Nephron (organoid): ENCODE data around the gene NECAB3.
"Not testable (repeated sequence)": the region's sequence is repeated elsewhere in the genome, so short reads cannot be mapped to it uniquely, and the experiment has no call there.

ENCODE experiments used
- H3K27ac Mint-ChIP-seq, 3 experiments: 2 replicates each; pipeline ENCODE4 v1.8.0; 2020; ENCODE audit warnings: mixed read lengths in 3 of 3, mild to moderate bottlenecking in 2 of 3, moderate library complexity in 1 of 3
- H3K27me3 Mint-ChIP-seq: 2 replicates; pipeline ENCODE4 v1.8.0; 2021; ENCODE audit warnings: low read depth, mild to moderate bottlenecking, moderate library complexity, mixed read lengths
- H3K36me3 Mint-ChIP-seq: 2 replicates; pipeline ENCODE4 v1.8.0; 2020; ENCODE audit warnings: low read depth, mixed read lengths
- H3K4me1 Mint-ChIP-seq: 2 replicates; pipeline ENCODE4 v1.8.0; 2020; ENCODE audit warnings: mixed read lengths
- H3K4me3 Mint-ChIP-seq, 3 experiments: 2 replicates each; pipeline ENCODE4 v1.8.0; 2020; ENCODE audit warnings: mild to moderate bottlenecking in 3 of 3, mixed read lengths in 3 of 3, moderate library complexity in 2 of 3
- H3K9me3 Mint-ChIP-seq: 2 replicates; pipeline ENCODE4 v1.8.0; 2020; ENCODE audit warnings: mixed read lengths
- TF ChIP-seq, protein P1 (sequence below), 3 experiments: fragments of 200-600 bp; sonication (generic); IDR thresholded peaks; one replicate each; pipeline ENCODE4 v1.5.0; 2021; ENCODE audit warnings: antibody characterized with exemption in 3 of 3; ENCODE audit not compliant: unreplicated experiment in 3 of 3

Gene NECAB3

DNA sequence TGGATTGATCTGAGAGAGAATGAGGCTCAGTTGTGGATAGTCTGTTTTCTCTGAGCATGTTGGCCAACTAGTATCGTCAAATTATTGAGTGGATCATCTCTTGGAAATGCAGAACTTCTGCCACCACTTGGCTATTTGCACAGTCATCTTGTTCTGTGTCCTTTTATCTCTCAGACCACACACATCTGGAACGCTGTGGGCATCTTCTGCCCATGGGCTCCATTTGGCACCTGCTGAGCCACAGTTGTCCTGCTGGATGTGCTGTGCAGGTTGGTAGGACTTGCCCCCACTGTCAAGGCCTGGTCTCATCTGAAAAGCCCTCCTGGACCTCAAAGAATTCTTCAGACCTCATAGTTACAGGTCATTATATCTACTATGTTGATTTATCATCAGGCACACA is 28.8 kb downstream of the NECAB3 start:
- no peaks in the 10 kb centered on the region for H3K27me3 Mint-ChIP-seq
- TF ChIP-seq, protein P1, sequence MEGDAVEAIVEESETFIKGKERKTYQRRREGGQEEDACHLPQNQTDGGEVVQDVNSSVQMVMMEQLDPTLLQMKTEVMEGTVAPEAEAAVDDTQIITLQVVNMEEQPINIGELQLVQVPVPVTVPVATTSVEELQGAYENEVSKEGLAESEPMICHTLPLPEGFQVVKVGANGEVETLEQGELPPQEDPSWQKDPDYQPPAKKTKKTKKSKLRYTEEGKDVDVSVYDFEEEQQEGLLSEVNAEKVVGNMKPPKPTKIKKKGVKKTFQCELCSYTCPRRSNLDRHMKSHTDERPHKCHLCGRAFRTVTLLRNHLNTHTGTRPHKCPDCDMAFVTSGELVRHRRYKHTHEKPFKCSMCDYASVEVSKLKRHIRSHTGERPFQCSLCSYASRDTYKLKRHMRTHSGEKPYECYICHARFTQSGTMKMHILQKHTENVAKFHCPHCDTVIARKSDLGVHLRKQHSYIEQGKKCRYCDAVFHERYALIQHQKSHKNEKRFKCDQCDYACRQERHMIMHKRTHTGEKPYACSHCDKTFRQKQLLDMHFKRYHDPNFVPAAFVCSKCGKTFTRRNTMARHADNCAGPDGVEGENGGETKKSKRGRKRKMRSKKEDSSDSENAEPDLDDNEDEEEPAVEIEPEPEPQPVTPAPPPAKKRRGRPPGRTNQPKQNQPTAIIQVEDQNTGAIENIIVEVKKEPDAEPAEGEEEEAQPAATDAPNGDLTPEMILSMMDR (IDR thresholded peaks at IDR 0.05; ENCODE audit: unreplicated experiment in 3 of 3), result no peak
- peaks cover 41% of the 10 kb centered on the region for H3K36me3 Mint-ChIP-seq
- no peaks in the 10 kb centered on the region for H3K9me3 Mint-ChIP-seq
- peaks cover 15% of the 10 kb centered on the region for H3K4me1 Mint-ChIP-seq
- H3K4me3 Mint-ChIP-seq, result no peak overlapping the region
- no peak overlapping the region for H3K27ac Mint-ChIP-seq

DNA sequence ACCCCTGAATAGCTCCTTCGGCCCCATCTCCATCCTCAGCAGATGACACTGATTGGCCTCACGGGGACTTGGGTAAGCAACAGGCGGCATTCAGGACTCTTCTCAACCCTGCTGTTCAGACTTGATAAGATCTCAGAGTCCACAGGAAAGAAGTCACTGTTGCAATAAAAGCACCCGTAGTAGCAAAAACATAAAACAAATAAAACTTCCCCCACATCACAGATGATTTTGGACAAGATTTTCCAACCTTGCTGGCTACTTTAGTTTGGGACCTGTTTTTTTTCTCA is 29.2 kb downstream of the NECAB3 start:
- Mint-ChIP-seq H3K9me3 (no peaks in the 10 kb centered on the region), H3K27ac (no peak overlapping the region), H3K36me3 (peaks cover 44% of the 10 kb centered on the region), H3K4me3 (no peak overlapping the region), H3K4me1 (peaks cover 15% of the 10 kb centered on the region), H3K27me3 (no peaks in the 10 kb centered on the region)
- TF ChIP-seq, protein P1 (IDR thresholded peaks at IDR 0.05; ENCODE audit: unreplicated experiment in 3 of 3), result no peak

DNA sequence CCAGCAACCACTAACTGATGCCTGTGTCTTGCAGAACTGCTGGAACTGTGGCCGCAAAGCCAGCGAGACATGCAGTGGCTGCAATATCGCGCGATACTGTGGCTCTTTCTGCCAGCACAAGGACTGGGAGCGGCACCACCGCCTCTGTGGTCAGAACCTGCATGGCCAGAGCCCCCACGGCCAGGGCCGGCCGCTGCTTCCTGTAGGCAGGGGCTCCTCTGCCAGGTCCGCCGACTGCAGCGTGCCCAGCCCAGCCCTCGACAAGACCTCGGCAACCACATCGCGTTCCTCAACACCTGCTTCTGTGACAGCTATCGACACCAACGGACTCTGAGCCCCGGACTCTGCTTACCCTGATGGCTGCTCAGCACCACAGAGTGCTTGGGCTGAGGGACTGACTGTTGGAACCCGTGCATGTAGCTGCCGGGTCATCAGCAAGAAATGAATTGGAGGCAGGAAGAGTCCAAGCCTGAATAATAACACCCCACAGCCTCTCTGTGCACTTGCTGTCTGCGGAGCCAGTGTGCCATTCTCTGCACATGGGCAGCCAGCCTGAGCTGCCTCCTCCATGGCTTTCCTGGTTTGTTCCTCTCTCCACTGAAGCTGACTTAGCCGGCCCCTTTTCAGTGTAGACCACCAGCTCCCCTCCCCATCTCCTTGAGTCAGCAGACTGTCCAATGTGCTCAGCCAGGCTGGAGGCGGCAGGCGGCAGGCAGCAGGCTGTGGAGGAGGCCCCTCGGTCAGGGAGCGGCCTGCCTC is 29.7 kb downstream of the NECAB3 start:
- Mint-ChIP-seq H3K9me3 (no peaks in the 10 kb centered on the region), H3K4me3 (no peak overlapping the region), H3K27ac (no peak overlapping the region), H3K36me3 (peaks cover 50% of the 10 kb centered on the region), H3K4me1 (peaks cover 14% of the 10 kb centered on the region), H3K27me3 (no peaks in the 10 kb centered on the region)
- TF ChIP-seq, protein P1 (IDR thresholded peaks at IDR 0.05; ENCODE audit: unreplicated experiment in 3 of 3), result no peak

DNA sequence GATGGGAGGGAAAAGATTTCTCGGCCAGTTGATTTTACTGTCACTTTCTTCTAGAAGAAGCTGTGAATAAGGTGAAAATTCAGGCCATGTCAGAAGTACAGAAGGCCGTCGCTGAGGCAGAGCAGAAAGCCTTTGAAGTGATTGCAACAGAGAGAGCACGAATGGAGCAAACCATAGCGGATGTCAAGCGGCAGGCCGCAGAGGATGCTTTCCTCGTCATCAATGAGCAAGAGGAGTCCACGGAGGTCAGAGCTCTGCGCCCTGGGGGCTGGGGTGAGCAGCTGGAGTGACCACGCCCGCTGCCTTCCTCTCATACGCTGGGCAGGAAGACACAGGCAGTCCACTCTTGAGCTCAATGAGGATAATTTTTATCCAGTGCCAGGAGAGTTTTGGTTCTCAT is 33.9 kb downstream of the NECAB3 start:
- Mint-ChIP-seq H3K4me1 (no peaks in the 10 kb centered on the region), H3K27ac (no peak overlapping the region), H3K27me3 (no peaks in the 10 kb centered on the region), H3K4me3 (no peak overlapping the region), H3K36me3 (peaks cover 67% of the 10 kb centered on the region), H3K9me3 (no peaks in the 10 kb centered on the region)
- TF ChIP-seq, protein P1 (IDR thresholded peaks at IDR 0.05; ENCODE audit: unreplicated experiment in 3 of 3), result no peak

DNA sequence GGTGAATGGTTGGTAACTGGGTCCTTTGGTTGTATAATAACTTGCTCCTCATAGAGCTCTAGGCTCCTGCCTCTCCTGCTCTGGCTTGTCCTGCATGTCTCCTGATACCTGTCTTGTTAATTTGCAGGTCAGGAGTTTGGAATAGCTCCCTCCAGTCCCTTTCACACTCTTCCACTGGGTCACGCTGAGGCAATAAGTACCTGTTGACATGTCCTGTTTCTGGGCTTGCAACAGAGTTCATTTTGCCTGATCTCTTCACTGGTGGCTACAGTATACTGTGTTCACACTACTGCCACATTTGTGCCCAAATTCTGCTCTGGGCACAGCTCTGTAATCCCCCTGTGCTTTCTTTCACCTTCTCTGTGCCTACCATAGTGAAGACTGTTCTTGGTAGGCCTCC is 37.5 kb downstream of the NECAB3 start:
- no peak overlapping the region for H3K27ac Mint-ChIP-seq
- no peak overlapping the region for H3K4me3 Mint-ChIP-seq
- H3K36me3 Mint-ChIP-seq, result peaks cover 57% of the 10 kb centered on the region
- H3K4me1 Mint-ChIP-seq, result no peaks in the 10 kb centered on the region
- TF ChIP-seq, protein P1 (IDR thresholded peaks at IDR 0.05; ENCODE audit: unreplicated experiment in 3 of 3), result no peak
- no peaks in the 10 kb centered on the region for H3K9me3 Mint-ChIP-seq
- H3K27me3 Mint-ChIP-seq, result no peaks in the 10 kb centered on the region

DNA sequence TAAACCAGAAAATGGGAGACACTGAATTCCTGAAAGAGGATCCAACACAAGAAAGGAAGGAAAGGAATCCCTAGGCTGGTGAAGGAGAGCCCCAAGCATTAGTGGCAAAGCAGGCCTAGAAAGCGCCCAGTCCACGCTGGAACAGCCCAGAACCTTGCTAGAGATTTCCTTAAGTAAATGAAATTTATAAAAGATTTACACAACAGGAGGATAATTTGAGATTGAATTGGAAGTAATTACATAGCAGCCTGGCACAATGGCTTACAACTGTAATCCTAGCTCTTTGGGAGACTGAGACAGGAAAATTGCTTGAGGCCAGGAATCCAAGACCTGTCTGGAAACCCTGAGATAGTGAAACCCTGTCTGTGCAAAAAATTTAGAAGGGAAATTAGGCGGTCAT is 38.9 kb downstream of the NECAB3 start:
- peak overlapping the region in 1 of 3 experiments; percentile 66 for H3K27ac Mint-ChIP-seq
- H3K27me3 Mint-ChIP-seq, result no peaks in the 10 kb centered on the region
- H3K9me3 Mint-ChIP-seq, result no peaks in the 10 kb centered on the region
- TF ChIP-seq, protein P1 (IDR thresholded peaks at IDR 0.05; ENCODE audit: unreplicated experiment in 3 of 3), result no peak
- peaks cover 58% of the 10 kb centered on the region for H3K36me3 Mint-ChIP-seq
- H3K4me3 Mint-ChIP-seq, result no peak overlapping the region
- no peaks in the 10 kb centered on the region for H3K4me1 Mint-ChIP-seq

DNA sequence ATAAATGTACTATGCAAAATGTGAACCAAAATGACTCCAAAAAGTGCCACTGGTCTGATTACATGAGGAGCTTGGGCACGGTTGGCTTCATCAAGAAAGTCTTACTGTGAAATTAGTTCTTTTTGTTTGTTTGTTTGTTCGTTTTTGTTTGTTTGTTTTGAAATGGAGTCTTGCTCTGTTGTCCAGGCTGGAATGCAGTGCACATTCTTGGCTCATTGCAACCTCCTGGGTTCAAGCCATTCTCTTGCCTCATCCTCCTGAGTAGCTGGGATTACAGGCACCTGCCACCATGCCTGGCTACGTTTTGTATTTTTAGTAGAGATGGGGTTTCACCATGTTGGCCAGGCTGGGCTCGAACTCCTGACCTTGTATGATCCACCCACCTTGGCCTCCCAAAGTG is 42.3 kb downstream of the NECAB3 start:
- H3K36me3 Mint-ChIP-seq, result peaks cover 61% of the 10 kb centered on the region
- H3K9me3 Mint-ChIP-seq, H3K27me3 Mint-ChIP-seq, H3K4me3 Mint-ChIP-seq, H3K27ac Mint-ChIP-seq, H3K4me1 Mint-ChIP-seq: not testable (repeated sequence)
